Upper lobe of right lung (tissue), 1 donor: ENCODE data around the gene POLR2C. TPM values are rescaled to one million over a fixed set of nuclear protein-coding genes. Genes with fewer than 3 reads are reported as not detected.

Experiments used
- ATAC-seq: fragments of 200-7000 bp; cut with Tn5 transposase; one replicate; pipeline ENCODE4 v1.9.1; 2020; ENCODE audit warnings: mild to moderate bottlenecking, moderate library complexity
- DNase-seq: peaks from one replicate; pipeline ENCODE4 v3.0.0-alpha.2; 2020
- H3K27ac ChIP-seq: fragments of 200-600 bp; one replicate; pipeline ENCODE4 v1.8.0; 2022
- H3K27me3 ChIP-seq: fragments of 200-600 bp; one replicate; pipeline ENCODE4 v1.8.0; 2022; ENCODE audit warnings: mild to moderate bottlenecking
- H3K36me3 ChIP-seq: fragments of 200-600 bp; one replicate; pipeline ENCODE4 v1.8.0; 2022
- H3K4me1 ChIP-seq: fragments of 200-600 bp; one replicate; pipeline ENCODE4 v1.8.0; 2022
- H3K4me3 ChIP-seq: fragments of 200-600 bp; one replicate; pipeline ENCODE4 v1.8.0; 2022; ENCODE audit warnings: mild to moderate bottlenecking
- H3K9me3 ChIP-seq: fragments of 200-600 bp; one replicate; pipeline ENCODE4 v1.8.0; 2022
- intact Hi-C: fragments of 100-400 bp; cut with DNase I; formaldehyde crosslinking; loops from one replicate; pipeline ENCODE4 v1.11.0; 2022
- total RNA-seq: library from RNA; stranded (reverse); fragmentation: NEBNext Ultra II Directional; extraction: Animal tissue kit (Norgen Biotek cat#: 25700); gene quantifications from one replicate; pipeline ENCODE4 v1.2.1, GENCODE V29; 2021
- TF ChIP-seq, protein P1 (sequence below): fragments of 200-600 bp; IDR thresholded peaks from one replicate; pipeline ENCODE4 v1.8.0; 2022; ENCODE audit warnings: antibody characterized with exemption
- donor health status: DM: no; HTN: yes; CAD: no; lungs with severe emphysema.

The POLR2C gene
- total RNA-seq, 1 donor from 2014 or later = 85.1 TPM

DNA sequence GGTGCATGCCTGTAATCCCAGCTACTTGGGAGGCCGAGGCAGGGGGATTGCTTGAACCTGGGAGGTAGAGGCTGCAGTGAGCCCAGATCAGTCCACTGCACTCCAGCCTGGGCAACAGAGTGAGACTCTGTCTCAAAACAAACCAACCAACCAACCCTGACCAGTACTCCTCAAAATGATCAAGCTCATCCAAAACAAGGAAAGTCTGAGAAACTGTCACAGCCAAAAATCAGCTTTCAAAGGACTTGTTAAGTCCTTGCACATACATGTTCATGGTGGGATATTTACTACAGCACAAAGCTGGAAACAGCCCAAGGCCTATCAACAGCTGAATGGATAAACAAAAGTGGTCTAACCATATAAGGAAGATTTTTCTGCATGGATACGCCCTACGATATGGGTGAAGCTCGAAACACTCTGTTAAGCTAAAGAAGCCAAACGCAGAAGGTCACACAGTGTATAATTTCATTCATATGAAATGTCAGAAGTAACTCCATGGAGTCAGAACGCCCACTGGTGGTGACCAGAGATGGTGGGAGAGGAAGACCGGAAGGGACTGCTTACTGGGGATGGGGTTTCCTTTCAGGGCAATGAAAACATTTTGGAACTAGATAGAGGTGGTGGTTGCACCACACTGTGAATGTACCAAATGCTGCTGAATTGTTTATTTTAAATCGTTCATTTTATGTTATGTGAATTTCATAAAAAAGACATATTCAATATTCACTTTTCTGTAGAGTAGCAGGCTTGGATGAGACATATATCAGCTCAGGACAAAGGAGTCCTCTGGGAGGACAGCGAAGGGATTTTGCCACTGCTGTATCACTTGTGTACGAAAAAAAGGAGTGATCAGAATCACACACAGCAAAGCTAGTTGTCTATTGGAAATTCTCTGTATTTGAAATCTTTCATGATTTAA is 40.2 kb upstream of the POLR2C start:
- ATAC-seq (peak; percentile 48), DNase-seq (no peak)
- Histone ChIP-seq H3K27ac (no peak overlapping the region), H3K27me3 (no peaks in the 10 kb centered on the region), H3K4me1 (peaks cover 21% of the 10 kb centered on the region), H3K9me3 (no peaks in the 10 kb centered on the region), H3K4me3 (no peak overlapping the region), H3K36me3 (peaks cover 3% of the 10 kb centered on the region)
- intact Hi-C loops = no loop called here
- TF ChIP-seq, protein P1, sequence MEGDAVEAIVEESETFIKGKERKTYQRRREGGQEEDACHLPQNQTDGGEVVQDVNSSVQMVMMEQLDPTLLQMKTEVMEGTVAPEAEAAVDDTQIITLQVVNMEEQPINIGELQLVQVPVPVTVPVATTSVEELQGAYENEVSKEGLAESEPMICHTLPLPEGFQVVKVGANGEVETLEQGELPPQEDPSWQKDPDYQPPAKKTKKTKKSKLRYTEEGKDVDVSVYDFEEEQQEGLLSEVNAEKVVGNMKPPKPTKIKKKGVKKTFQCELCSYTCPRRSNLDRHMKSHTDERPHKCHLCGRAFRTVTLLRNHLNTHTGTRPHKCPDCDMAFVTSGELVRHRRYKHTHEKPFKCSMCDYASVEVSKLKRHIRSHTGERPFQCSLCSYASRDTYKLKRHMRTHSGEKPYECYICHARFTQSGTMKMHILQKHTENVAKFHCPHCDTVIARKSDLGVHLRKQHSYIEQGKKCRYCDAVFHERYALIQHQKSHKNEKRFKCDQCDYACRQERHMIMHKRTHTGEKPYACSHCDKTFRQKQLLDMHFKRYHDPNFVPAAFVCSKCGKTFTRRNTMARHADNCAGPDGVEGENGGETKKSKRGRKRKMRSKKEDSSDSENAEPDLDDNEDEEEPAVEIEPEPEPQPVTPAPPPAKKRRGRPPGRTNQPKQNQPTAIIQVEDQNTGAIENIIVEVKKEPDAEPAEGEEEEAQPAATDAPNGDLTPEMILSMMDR = peak; percentile 60

DNA sequence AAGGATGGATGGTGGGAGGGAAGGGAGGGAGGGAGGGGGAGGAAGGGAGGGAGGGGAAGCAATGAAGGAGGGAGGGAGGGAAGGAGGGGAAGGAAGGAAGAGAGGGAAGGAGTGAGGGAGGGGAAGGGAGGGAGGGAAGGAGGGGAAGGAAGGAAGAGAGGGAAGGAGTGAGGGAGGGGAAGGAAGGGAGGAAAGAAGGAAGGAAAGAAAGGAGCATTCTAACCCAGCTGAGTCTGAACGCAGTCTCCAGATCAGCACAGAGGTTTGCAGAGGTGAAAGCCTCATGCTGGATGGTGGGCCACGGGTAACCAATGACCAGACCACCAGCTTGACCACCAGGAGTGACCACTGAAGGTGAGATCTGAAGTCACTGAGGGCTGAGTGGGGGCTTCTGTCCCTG is 39.3 kb upstream of the POLR2C start:
- H3K36me3 ChIP-seq = peaks cover 12% of the 10 kb centered on the region
- ATAC-seq = no peak
- no peak overlapping the region for H3K27ac ChIP-seq
- no peaks in the 10 kb centered on the region for H3K27me3 ChIP-seq
- H3K4me3 ChIP-seq = no peak overlapping the region
- TF ChIP-seq, protein P1 = no peak
- H3K4me1 ChIP-seq = peaks cover 18% of the 10 kb centered on the region
- H3K9me3 ChIP-seq = no peaks in the 10 kb centered on the region
- no peak for DNase-seq
- intact Hi-C loops = no loop called here

DNA sequence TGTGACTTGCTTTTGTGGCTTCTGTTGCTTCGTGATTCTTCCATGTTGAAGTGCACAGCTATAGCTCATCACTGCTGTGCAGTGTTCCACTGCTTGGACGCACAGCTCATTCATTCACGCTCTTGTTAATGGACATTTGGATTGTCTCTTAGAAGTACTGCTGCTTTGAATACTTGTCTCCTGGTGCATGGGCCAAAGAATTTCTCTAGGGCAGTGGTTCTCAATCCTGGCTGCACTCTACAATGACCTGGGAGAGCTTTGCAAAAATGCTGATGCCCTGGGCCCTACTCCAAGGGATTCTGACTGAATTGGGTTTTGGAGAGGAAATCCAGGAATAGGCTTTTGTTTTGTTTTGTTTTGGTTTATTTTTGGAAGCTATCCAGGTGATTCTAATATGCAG is 37.9 kb upstream of the POLR2C start:
- DNase-seq = no peak
- peaks cover 9% of the 10 kb centered on the region for H3K4me1 ChIP-seq
- H3K9me3 ChIP-seq = no peaks in the 10 kb centered on the region
- no peak overlapping the region for H3K4me3 ChIP-seq
- no peak overlapping the region for H3K27ac ChIP-seq
- TF ChIP-seq, protein P1 = no peak
- intact Hi-C loops = no loop called here
- H3K36me3 ChIP-seq = peaks cover 25% of the 10 kb centered on the region
- H3K27me3 ChIP-seq = no peaks in the 10 kb centered on the region
- no peak for ATAC-seq

- Histone ChIP-seq H3K9me3 (no peaks in the 10 kb centered on the region), H3K36me3 (peaks cover 43% of the 10 kb centered on the region), H3K4me1 (peaks cover 9% of the 10 kb centered on the region), H3K27ac (no peak overlapping the region), H3K4me3 (no peak overlapping the region), H3K27me3 (no peaks in the 10 kb centered on the region)
- ATAC-seq = no peak
- intact Hi-C loops = no loop called here
- TF ChIP-seq, protein P1 = no peak
- DNase-seq = no peak
These were observed 36.1 kb upstream of the POLR2C start for GRCh38 chr16:57426356-57426755.

GRCh38 chr16:57427307-57427706 is 35.2 kb upstream of the POLR2C start:
- DNase-seq (no peak), ATAC-seq (no peak)
- TF ChIP-seq, protein P1 = no peak
- Histone ChIP-seq H3K27ac (no peak overlapping the region), H3K36me3 (peaks cover 52% of the 10 kb centered on the region), H3K4me3 (no peak overlapping the region), H3K4me1 (peaks cover 4% of the 10 kb centered on the region), H3K27me3 (no peaks in the 10 kb centered on the region), H3K9me3 (no peaks in the 10 kb centered on the region)
- intact Hi-C loops = no loop called here
